Mesodermal cell (in vitro differentiated cells): ENCODE measurements around the gene PTPRN2.

Experiments used
- H3K27ac ChIP-seq: 2 replicates; pipeline ENCODE4 v1.7.0; 2013; ENCODE audit warnings: mild to moderate bottlenecking, low read depth, low read length, moderate library complexity; ENCODE audit not compliant: severe bottlenecking
- H3K36me3 ChIP-seq: 2 replicates; pipeline ENCODE4 v1.7.1; 2013; ENCODE audit warnings: mild to moderate bottlenecking, low read length, moderate library complexity; ENCODE audit not compliant: control insufficient read depth, insufficient read depth
- H3K4me1 ChIP-seq: one replicate; pipeline ENCODE4 v1.7.1; 2013; ENCODE audit warnings: mild to moderate bottlenecking, low read length; ENCODE audit not compliant: insufficient read depth, control insufficient read depth, poor library complexity, severe bottlenecking
- H3K4me3 ChIP-seq: 2 replicates; pipeline ENCODE4 v1.7.0; 2013; ENCODE audit warnings: low read length, control low read depth, mild to moderate bottlenecking; ENCODE audit not compliant: insufficient read depth, poor library complexity, severe bottlenecking; ENCODE audit errors: extremely low read depth
- H3K9me3 ChIP-seq: 2 replicates; pipeline ENCODE4 v1.7.1; 2013; ENCODE audit warnings: mild to moderate bottlenecking, low read length, moderate library complexity; ENCODE audit not compliant: control insufficient read depth
- WGBS, 2 experiments: methylation state at CpG; one replicate each; pipeline ENCODE4 v1.1.5; 2013; ENCODE audit warnings: missing lambda C conversion rate in 2 of 2; ENCODE audit not compliant: insufficient coverage in 2 of 2; 5-methylcytosine and 5-hydroxymethylcytosine counted together

Gene PTPRN2

GRCh38 chr7:157713591-157713990 is 874.0 kb downstream of the PTPRN2 start:
- H3K27ac ChIP-seq, result no peak overlapping the region
- 78 to 84% methylated on average over 13 to 15 of the region's 16 CpGs for WGBS, 2 experiments
- peaks cover 68% of the 10 kb centered on the region for H3K9me3 ChIP-seq
- no peaks in the 10 kb centered on the region for H3K36me3 ChIP-seq
- no peak overlapping the region for H3K4me3 ChIP-seq
- no peaks in the 10 kb centered on the region for H3K4me1 ChIP-seq

GRCh38 chr7:157712666-157713235 is 874.9 kb downstream of the PTPRN2 start:
- no peaks in the 10 kb centered on the region for H3K36me3 ChIP-seq
- H3K27ac ChIP-seq, result no peak overlapping the region
- H3K4me1 ChIP-seq, result no peaks in the 10 kb centered on the region
- 86 to 87% methylated on average over 10 to 13 of the region's 15 CpGs for WGBS, 2 experiments
- no peak overlapping the region for H3K4me3 ChIP-seq
- H3K9me3 ChIP-seq, result peaks cover 69% of the 10 kb centered on the region

- Histone ChIP-seq H3K27ac (no peak overlapping the region), H3K9me3 (peaks cover 69% of the 10 kb centered on the region), H3K4me3 (no peak overlapping the region), H3K36me3 (no peaks in the 10 kb centered on the region), H3K4me1 (no peaks in the 10 kb centered on the region)
- WGBS, 2 experiments, result 81% methylated on average over 15 to 17 of the region's 27 CpGs
Measured at GRCh38 chr7:157711353-157711888, 876.2 kb downstream of the PTPRN2 start.

GRCh38 chr7:157710396-157710795 is 877.2 kb downstream of the PTPRN2 start:
- no peaks in the 10 kb centered on the region for H3K4me1 ChIP-seq

GRCh38 chr7:157709531-157710251 is 877.9 kb downstream of the PTPRN2 start:
- 76 to 78% methylated on average over 25 to 26 of the region's 26 CpGs for WGBS, 2 experiments
- H3K27ac ChIP-seq, result no peak overlapping the region

More at GRCh38 chr7:157710396-157710795, 877.2 kb downstream of the PTPRN2 start:
- Histone ChIP-seq H3K27ac (no peak overlapping the region), H3K4me3 (no peak overlapping the region), H3K36me3 (no peaks in the 10 kb centered on the region), H3K9me3 (peaks cover 71% of the 10 kb centered on the region)
- WGBS, 2 experiments, result 89 to 96% methylated on average over 6 to 8 of the region's 14 CpGs

GRCh38 chr7:157708919-157709295 is 878.7 kb downstream of the PTPRN2 start:
- 70% methylated on average over 5 to 9 of the region's 9 CpGs for WGBS, 2 experiments

More at GRCh38 chr7:157709531-157710251, 877.9 kb downstream of the PTPRN2 start:
- Histone ChIP-seq H3K9me3 (peaks cover 70% of the 10 kb centered on the region), H3K4me1 (no peaks in the 10 kb centered on the region), H3K4me3 (no peak overlapping the region), H3K36me3 (no peaks in the 10 kb centered on the region)

GRCh38 chr7:157707983-157708918 is 879.4 kb downstream of the PTPRN2 start:
- no peak overlapping the region for H3K4me3 ChIP-seq
- H3K27ac ChIP-seq, result no peak overlapping the region
- H3K36me3 ChIP-seq, result no peaks in the 10 kb centered on the region
- peaks cover 71% of the 10 kb centered on the region for H3K9me3 ChIP-seq
- H3K4me1 ChIP-seq, result no peaks in the 10 kb centered on the region
- 77 to 81% methylated on average over 22 of the region's 23 CpGs for WGBS, 2 experiments

More at GRCh38 chr7:157708919-157709295, 878.7 kb downstream of the PTPRN2 start:
- Histone ChIP-seq H3K4me1 (no peaks in the 10 kb centered on the region), H3K27ac (no peak overlapping the region), H3K4me3 (no peak overlapping the region), H3K36me3 (no peaks in the 10 kb centered on the region), H3K9me3 (peaks cover 69% of the 10 kb centered on the region)

GRCh38 chr7:157704365-157704764 is 883.3 kb downstream of the PTPRN2 start:
- Histone ChIP-seq H3K27ac (no peak overlapping the region), H3K9me3 (peaks cover 87% of the 10 kb centered on the region), H3K4me1 (no peaks in the 10 kb centered on the region), H3K36me3 (no peaks in the 10 kb centered on the region), H3K4me3 (no peak overlapping the region)
- WGBS, 2 experiments, result 46 to 59% methylated on average over 5 of the region's 9 CpGs

- Histone ChIP-seq H3K9me3 (peaks cover 83% of the 10 kb centered on the region), H3K36me3 (no peaks in the 10 kb centered on the region), H3K4me1 (no peaks in the 10 kb centered on the region), H3K4me3 (no peak overlapping the region), H3K27ac (no peak overlapping the region)
- 72 to 75% methylated on average over 18 to 20 of the region's 21 CpGs for WGBS, 2 experiments
Measured at GRCh38 chr7:157703534-157704195, 884.0 kb downstream of the PTPRN2 start.

- no peak overlapping the region for H3K27ac ChIP-seq
- H3K36me3 ChIP-seq, result no peaks in the 10 kb centered on the region
- peaks cover 78% of the 10 kb centered on the region for H3K9me3 ChIP-seq
- H3K4me3 ChIP-seq, result no peak overlapping the region
- H3K4me1 ChIP-seq, result no peaks in the 10 kb centered on the region
- WGBS, 2 experiments, result 68 to 78% methylated on average over 12 to 13 of the region's 14 CpGs
Measured at GRCh38 chr7:157703131-157703530, 884.5 kb downstream of the PTPRN2 start.
